ENCODE results near the gene LMAN1L. TPM values are rescaled to one million over a fixed set of nuclear protein-coding genes. Genes with fewer than 3 reads are reported as not detected.

The LMAN1L gene
- total RNA-seq, 1 donor from 2014 or later = not detected

DNA sequence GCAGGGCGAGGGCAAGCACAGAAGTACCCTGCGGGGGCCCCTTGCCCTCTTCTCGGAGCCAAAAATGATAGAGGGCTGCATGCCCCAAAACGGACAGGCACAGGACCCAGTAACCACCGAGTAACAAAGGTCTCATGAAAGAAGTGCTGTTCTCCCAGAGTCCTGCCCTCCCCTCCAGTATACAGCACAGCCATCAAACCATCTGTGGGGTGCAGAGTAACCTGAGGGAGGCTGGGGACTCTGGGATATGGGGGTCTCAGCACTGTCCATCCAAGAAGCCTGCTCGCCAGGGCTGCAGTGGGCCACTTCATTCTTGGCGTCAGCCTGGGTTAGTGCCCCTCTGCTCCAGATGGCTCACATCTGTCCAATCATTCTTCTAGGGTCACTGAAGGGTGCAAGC is 24.2 kb downstream of the LMAN1L start:
- no peak for TF ChIP-seq CTCF (IDR thresholded peaks at IDR 0.05; ENCODE audit: insufficient read depth, low read length, poor library complexity, severe bottlenecking)
- H3K36me3 ChIP-seq (ENCODE audit: control insufficient read depth, insufficient read depth, low read length) = no peaks in the 10 kb centered on the region
- no peak for DNase-seq (ENCODE audit: low read depth)
- H3K27me3 ChIP-seq (ENCODE audit: control insufficient read depth, insufficient read depth, low read length) = no peaks in the 10 kb centered on the region
- H3K4me3 ChIP-seq (ENCODE audit: low read depth, low read length) = no peak overlapping the region

GRCh38 chr15:74837482-74838136 is 25.0 kb downstream of the LMAN1L start:
- H3K36me3 ChIP-seq (ENCODE audit: control insufficient read depth, insufficient read depth, low read length) = no peaks in the 10 kb centered on the region
- TF ChIP-seq CTCF (IDR thresholded peaks at IDR 0.05; ENCODE audit: insufficient read depth, low read length, poor library complexity, severe bottlenecking) = no peak
- no peak for DNase-seq (ENCODE audit: low read depth)
- no peak overlapping the region for H3K4me3 ChIP-seq (ENCODE audit: low read depth, low read length)
- H3K27me3 ChIP-seq (ENCODE audit: control insufficient read depth, insufficient read depth, low read length) = no peaks in the 10 kb centered on the region

GRCh38 chr15:74838137-74838516 is 25.5 kb downstream of the LMAN1L start:
- Histone ChIP-seq H3K36me3 (ENCODE audit: control insufficient read depth, insufficient read depth, low read length) (no peaks in the 10 kb centered on the region), H3K27me3 (ENCODE audit: control insufficient read depth, insufficient read depth, low read length) (no peaks in the 10 kb centered on the region), H3K4me3 (ENCODE audit: low read depth, low read length) (no peak overlapping the region)
- no peak for DNase-seq (ENCODE audit: low read depth)
- TF ChIP-seq CTCF (IDR thresholded peaks at IDR 0.05; ENCODE audit: insufficient read depth, low read length, poor library complexity, severe bottlenecking) = no peak

- no peaks in the 10 kb centered on the region for H3K27me3 ChIP-seq (ENCODE audit: control insufficient read depth, insufficient read depth, low read length)
- DNase-seq (ENCODE audit: low read depth) = no peak
- TF ChIP-seq CTCF (IDR thresholded peaks at IDR 0.05; ENCODE audit: insufficient read depth, low read length, poor library complexity, severe bottlenecking) = no peak
- H3K36me3 ChIP-seq (ENCODE audit: control insufficient read depth, insufficient read depth, low read length) = no peaks in the 10 kb centered on the region
- H3K4me3 ChIP-seq (ENCODE audit: low read depth, low read length) = no peak overlapping the region
Measured at GRCh38 chr15:74838746-74839525, 26.3 kb downstream of the LMAN1L start.

GRCh38 chr15:74839526-74840395 is 27.1 kb downstream of the LMAN1L start:
- Histone ChIP-seq H3K36me3 (ENCODE audit: control insufficient read depth, insufficient read depth, low read length) (no peaks in the 10 kb centered on the region), H3K4me3 (ENCODE audit: low read depth, low read length) (no peak overlapping the region), H3K27me3 (ENCODE audit: control insufficient read depth, insufficient read depth, low read length) (no peaks in the 10 kb centered on the region)
- DNase-seq (ENCODE audit: low read depth) = no peak
- peak; percentile 1 for TF ChIP-seq CTCF (IDR thresholded peaks at IDR 0.05; ENCODE audit: insufficient read depth, low read length, poor library complexity, severe bottlenecking)
